GM12801 (cell line): Measurements from ENCODE around the gene PCDHGA1.

Source experiments
- TF ChIP-seq, protein P1 (sequence below): IDR thresholded peaks from one replicate; pipeline ENCODE4 v1.5.1; 2011; ENCODE audit warnings: control low read depth; ENCODE audit not compliant: insufficient read length; ENCODE audit errors: extremely low read depth

PCDHGA1 gene

DNA sequence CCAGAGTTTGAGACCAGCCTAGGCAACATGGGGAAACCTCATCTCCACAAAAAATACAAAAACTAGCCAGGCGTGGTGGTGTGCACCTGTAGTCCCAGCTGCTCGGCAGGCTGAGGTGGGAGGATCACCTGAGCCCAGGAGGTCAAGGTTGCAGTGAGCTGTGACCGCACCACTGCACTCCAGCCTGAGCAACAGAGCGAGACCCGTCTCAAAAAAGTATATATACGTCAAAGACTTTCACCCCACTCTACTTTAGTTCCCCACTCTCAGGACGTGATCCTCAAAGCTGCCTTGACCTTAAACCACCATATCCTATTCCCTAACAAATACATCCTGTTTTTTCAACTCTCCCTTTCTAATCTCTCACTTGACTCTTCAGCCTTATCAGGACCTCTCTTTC, 199.6 kb downstream of the PCDHGA1 start:
- TF ChIP-seq, protein P1, sequence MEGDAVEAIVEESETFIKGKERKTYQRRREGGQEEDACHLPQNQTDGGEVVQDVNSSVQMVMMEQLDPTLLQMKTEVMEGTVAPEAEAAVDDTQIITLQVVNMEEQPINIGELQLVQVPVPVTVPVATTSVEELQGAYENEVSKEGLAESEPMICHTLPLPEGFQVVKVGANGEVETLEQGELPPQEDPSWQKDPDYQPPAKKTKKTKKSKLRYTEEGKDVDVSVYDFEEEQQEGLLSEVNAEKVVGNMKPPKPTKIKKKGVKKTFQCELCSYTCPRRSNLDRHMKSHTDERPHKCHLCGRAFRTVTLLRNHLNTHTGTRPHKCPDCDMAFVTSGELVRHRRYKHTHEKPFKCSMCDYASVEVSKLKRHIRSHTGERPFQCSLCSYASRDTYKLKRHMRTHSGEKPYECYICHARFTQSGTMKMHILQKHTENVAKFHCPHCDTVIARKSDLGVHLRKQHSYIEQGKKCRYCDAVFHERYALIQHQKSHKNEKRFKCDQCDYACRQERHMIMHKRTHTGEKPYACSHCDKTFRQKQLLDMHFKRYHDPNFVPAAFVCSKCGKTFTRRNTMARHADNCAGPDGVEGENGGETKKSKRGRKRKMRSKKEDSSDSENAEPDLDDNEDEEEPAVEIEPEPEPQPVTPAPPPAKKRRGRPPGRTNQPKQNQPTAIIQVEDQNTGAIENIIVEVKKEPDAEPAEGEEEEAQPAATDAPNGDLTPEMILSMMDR, result no peak

DNA sequence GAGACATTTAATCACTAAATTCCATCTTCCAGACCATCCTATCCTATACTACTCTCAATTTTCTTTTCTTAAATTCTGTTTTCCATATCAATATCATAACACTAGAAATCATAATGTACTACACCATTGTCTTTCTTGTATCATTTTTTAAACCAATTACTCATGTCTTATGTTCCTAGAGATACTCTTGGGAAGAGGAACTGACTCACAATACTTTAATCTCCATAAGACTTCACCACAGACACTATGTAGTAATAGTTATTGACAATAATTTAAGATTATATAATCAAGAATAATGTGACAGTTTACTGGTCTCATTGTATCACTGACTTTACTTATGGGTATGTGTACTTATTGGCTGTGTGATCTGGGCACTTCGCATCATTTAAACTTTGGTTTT, 202.4 kb downstream of the PCDHGA1 start:
- TF ChIP-seq, protein P1, result no peak

DNA sequence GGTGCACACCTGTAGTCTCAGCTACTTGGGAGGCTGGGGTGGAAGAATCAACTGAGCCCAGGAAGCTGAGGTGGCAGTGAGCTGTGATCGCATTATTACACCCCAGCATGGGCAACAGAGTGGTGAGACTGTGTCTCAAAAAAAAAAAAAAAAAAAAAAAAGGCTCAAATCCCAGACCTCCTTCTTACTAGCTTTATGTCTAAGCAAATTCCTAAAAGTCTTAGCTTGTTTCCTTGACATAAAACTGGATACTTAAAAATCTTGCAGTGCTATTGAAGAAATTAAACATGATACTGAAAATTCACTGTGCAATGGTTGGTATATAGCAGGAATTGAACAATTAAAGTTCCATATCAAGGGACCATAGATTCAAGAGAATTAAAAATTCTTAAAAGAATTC, 203.6 kb downstream of the PCDHGA1 start:
- TF ChIP-seq, protein P1, result no peak

DNA sequence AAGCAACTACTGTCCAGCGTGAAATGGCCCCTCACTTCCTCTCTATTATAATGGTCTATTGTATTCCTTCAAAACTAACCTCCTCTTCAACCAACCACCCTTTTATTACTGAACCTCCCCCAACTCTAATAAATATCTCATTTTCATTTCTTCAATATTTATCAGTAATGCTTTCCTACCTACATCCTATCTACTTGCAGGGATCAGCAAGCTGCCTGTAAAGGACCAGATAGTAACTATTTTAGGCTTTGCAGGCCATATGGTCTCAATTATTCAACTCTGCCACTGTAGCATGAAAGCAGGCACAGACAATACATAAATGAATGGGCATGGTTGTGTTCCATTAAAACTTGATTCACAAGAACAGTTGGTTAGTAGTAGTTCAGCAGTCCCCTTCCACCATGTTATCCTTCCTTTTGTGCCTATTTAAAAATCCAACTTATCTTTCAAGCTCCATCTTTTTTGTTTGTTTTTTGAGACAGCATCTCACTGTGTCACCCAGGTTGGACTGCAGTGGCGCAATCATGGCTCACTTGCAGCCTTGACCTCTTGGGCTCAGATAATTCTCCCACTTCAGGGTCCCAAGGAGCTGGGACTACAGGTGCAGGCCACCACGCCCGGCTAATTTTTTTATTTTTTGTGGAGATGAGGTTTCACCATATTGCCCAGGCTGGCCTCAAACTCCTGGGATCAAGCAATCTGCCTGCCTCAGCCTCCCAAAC, 204.3 kb downstream of the PCDHGA1 start:
- TF ChIP-seq, protein P1, result no peak

DNA sequence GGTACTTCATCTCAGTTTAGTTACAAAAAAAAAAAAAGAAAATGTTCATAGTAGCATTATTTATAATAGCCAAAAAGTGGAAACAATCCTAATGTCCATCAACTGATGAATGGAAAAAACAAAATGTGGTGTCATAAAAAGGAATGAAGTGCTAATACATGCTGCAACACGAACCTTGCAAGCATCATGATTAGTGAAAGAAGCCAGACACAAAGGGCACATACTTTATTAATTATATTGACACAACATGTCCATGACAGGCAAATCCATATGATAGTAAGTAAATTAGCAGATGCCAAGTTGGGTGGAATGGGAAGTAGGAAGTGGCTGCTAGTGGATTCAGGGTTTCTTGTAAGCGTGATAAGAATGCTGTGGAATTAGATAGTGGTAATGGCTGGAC, 212.7 kb downstream of the PCDHGA1 start:
- TF ChIP-seq, protein P1, result no peak

DNA sequence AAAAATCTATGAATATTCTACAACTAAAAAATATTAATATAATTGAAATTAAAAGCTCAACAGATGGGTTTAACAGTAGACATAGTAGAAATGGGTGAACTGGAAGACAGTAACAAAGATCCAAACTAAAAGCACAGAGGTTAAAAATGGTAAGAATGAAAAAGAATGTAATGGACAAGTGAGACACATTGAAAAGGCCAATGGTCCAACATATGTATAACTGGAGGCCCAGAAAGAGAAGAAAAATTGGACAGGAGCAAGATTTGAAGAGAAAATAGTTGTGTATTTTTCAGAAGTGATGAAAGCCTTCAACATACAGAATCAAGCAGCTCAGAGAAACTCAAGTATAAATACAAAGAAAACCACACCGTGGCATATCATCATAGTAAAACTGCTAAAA, 217.2 kb downstream of the PCDHGA1 start:
- TF ChIP-seq, protein P1, result no peak

DNA sequence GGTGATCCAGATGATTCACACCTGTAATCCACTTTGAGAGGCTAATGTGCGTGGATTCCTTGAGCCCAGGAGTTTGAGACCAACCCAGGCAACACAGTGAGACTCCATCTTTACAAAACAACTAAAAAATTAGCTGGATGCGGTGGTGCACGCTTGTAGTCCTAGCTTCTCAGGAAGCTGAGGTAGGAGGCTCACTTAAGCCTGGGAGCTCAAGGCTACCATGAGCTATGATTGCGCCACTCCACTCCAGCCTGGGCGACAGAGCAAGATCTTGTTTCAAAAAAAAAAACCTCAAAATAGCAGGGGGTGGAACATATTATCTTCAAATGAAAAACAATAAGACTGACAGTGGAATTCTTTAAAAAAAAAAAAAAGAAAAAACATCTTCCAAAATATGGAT, 217.6 kb downstream of the PCDHGA1 start:
- TF ChIP-seq, protein P1, result no peak
